HepG2 (cell line): ENCODE data around the gene HEMK1. TPM values are rescaled to one million over a fixed set of nuclear protein-coding genes. Genes with fewer than 3 reads are reported as not detected.

Experiments
- ATAC-seq: fragments of 200-7000 bp; cut with Tn5 transposase; 3 replicates; pipeline ENCODE4 v1.9.1; 2020; ENCODE audit warnings: mild to moderate bottlenecking, moderate library complexity
- BruUV-seq: library from RNA; stranded (reverse); fragments of 400-500 nt; replicated peaks from 2 replicates; lab custom pipeline; 2021; lab: Mats Ljungman, UMichigan
- CTCF ChIA-PET: fragments of 300-600 bp; formaldehyde crosslinking; extraction: SDS; loops from one replicate; lab custom pipeline; 2021; ENCODE audit warnings: low total read pairs, inconsistent platforms, low intra/inter-chr PET ratio; lab: Yijun Ruan, JAX
- POLR2A ChIA-PET: fragments of 350-600 bp; sonication (Branson Sonifier 250); formaldehyde crosslinking; loops from one replicate; lab custom pipeline; 2020; ENCODE audit warnings: antibody characterized with exemption, inconsistent platforms; lab: Yijun Ruan, JAX
- DNase-seq: peaks from one replicate; pipeline ENCODE4 v3.0.0-alpha.2; 2015; ENCODE audit warnings: low spot score
- FAIRE-seq: peaks from 3 replicates; lab custom pipeline; 2011; peaks lifted over from hg19 to GRCh38; lab: Jason Lieb, UNC
- H2AFZ ChIP-seq: one replicate; pipeline ENCODE4 v1.6.1; 2011; ENCODE audit warnings: low read length, inconsistent platforms
- H3K27ac ChIP-seq: fragments of 300-600 bp; 3 replicates; pipeline ENCODE4 v1.8.0; 2011; ENCODE audit warnings: mixed run types, mild to moderate bottlenecking, mixed read lengths, low read length, inconsistent platforms; ENCODE audit not compliant: insufficient read depth; ENCODE audit errors: extremely low read length
- H3K27me3 ChIP-seq, 2 experiments: fragments of 200-600 bp in 1 of 2; 2 replicates in 1 of 2; 3 replicates in 1 of 2; pipeline versions ENCODE4 v1.6.0 to v1.8.0; 2011; ENCODE audit warnings: low read length in 2 of 2, mild to moderate bottlenecking in 2 of 2, moderate library complexity in 2 of 2, inconsistent platforms in 1 of 2; ENCODE audit not compliant: insufficient read depth in 2 of 2, control insufficient read depth in 1 of 2
- H3K36me3 ChIP-seq, 2 experiments: fragments of 200-600 bp in 1 of 2; replicated peaks in 1 of 2; 2 replicates in 1 of 2; 3 replicates in 1 of 2; pipeline versions ENCODE4 v1.5.1 to v1.8.0; 2011; ENCODE audit warnings: low read length in 2 of 2, inconsistent platforms in 1 of 2; ENCODE audit not compliant: insufficient read depth in 2 of 2, control insufficient read depth in 1 of 2
- H3K4me1 ChIP-seq: 2 replicates; pipeline ENCODE4 v1.5.1; 2012; ENCODE audit warnings: low read length, inconsistent platforms; ENCODE audit not compliant: insufficient read depth
- H3K4me2 ChIP-seq: 2 replicates; pipeline ENCODE4 v1.6.0; 2011; ENCODE audit warnings: low read depth, low read length, inconsistent platforms
- H3K4me3 ChIP-seq, 3 experiments: fragments of 200-600 bp in 1 of 3; sonication (generic), shearing (Covaris generic) in 1 of 3; replicated peaks in 1 of 3; 2 replicates each; pipeline ENCODE4 v1.5.1; 2011 to 2016; ENCODE audit warnings: low read length in 3 of 3, inconsistent platforms in 2 of 3, low read depth in 2 of 3, mild to moderate bottlenecking in 2 of 3, control low read depth in 1 of 3, mixed read lengths in 1 of 3; ENCODE audit not compliant: insufficient read depth in 1 of 3
- H3K79me2 ChIP-seq: one replicate; pipeline ENCODE4 v1.6.1; 2011; ENCODE audit warnings: low read length, inconsistent platforms; ENCODE audit not compliant: insufficient read depth
- H3K9ac ChIP-seq: 2 replicates; pipeline ENCODE4 v1.6.0; 2011; ENCODE audit warnings: mild to moderate bottlenecking, low read depth, low read length, inconsistent platforms; ENCODE audit not compliant: insufficient read depth
- H3K9me3 ChIP-seq: 2 replicates; pipeline ENCODE4 v1.5.1; 2012; ENCODE audit warnings: mild to moderate bottlenecking, low read length
- H4K20me1 ChIP-seq: 2 replicates; pipeline ENCODE4 v1.6.0; 2011; ENCODE audit warnings: inconsistent platforms, mild to moderate bottlenecking, low read length, moderate library complexity; ENCODE audit not compliant: insufficient read depth
- CREM ChIP-seq, 2 experiments: sonication (generic) in 1 of 2; formaldehyde crosslinking in 1 of 2; IDR thresholded peaks; 2 replicates each; pipeline versions ENCODE4 v1.4.0 to v1.6.1; 2016 to 2020; ENCODE audit warnings: antibody characterized with exemption in 1 of 2, mild to moderate bottlenecking in 1 of 2, missing genetic modification reagents in 1 of 2
- HHEX ChIP-seq: IDR thresholded peaks from 2 replicates; pipeline ENCODE4 v1.6.1; 2016; ENCODE audit warnings: control low read depth
- SALL1 ChIP-seq: sonication (generic); formaldehyde crosslinking; IDR thresholded peaks from 2 replicates; pipeline ENCODE4 v1.8.0; 2022; ENCODE audit warnings: mild to moderate bottlenecking, missing genetic modification reagents
- SIX1 ChIP-seq: sonication (generic); formaldehyde crosslinking; IDR thresholded peaks from 2 replicates; pipeline ENCODE4 v1.4.0; 2020; ENCODE audit warnings: missing genetic modification reagents, borderline replicate concordance
- SMAD9 ChIP-seq: sonication (generic); formaldehyde crosslinking; IDR thresholded peaks from 2 replicates; pipeline ENCODE4 v1.5.1; 2020; ENCODE audit warnings: mild to moderate bottlenecking, missing genetic modification reagents
- SNAPC5 ChIP-seq: sonication (generic); formaldehyde crosslinking; IDR thresholded peaks from 2 replicates; pipeline ENCODE4 v1.8.1; 2023; ENCODE audit warnings: mild to moderate bottlenecking, missing genetic modification reagents, borderline replicate concordance
- ZBTB4 ChIP-seq: sonication (generic); formaldehyde crosslinking; IDR thresholded peaks from 2 replicates; pipeline ENCODE4 v1.4.0; 2020; ENCODE audit warnings: missing genetic modification reagents, mild to moderate bottlenecking, borderline replicate concordance
- ZFP36 ChIP-seq: fragments of 150-350 bp; IDR thresholded peaks from 2 replicates; pipeline ENCODE4 v1.6.1; 2018; ENCODE audit warnings: borderline replicate concordance, low read length, low read depth; ENCODE audit not compliant: partially characterized antibody
- ZNF556 ChIP-seq: sonication (generic); formaldehyde crosslinking; IDR thresholded peaks from 2 replicates; pipeline ENCODE4 v1.4.0; 2020; ENCODE audit warnings: mild to moderate bottlenecking, missing genetic modification reagents, borderline replicate concordance
- ZNF577 ChIP-seq: sonication (generic); formaldehyde crosslinking; IDR thresholded peaks from 2 replicates; pipeline ENCODE4 v1.4.0; 2020; ENCODE audit warnings: mild to moderate bottlenecking, low read depth, missing genetic modification reagents, borderline replicate concordance
- WGBS: methylation state at CpG from one replicate; pipeline ENCODE4 v1.1.6; 2017; ENCODE audit warnings: low lambda C conversion rate; 5-methylcytosine and 5-hydroxymethylcytosine counted together
- in situ Hi-C: cut with HindIII; loops from 2 replicates; pipeline ENCODE4 v1.10.0; 2017; ENCODE audit warnings: low pct_unique_long_range_greater_than_20kb; ENCODE audit not compliant: extremely low pct_ligation_motif_present
- intact Hi-C: fragments of 100-400 bp; cut with micrococcal nuclease; formaldehyde crosslinking; loops from one replicate; pipeline ENCODE4 v1.10.0; 2022; ENCODE audit not compliant: unreplicated experiment
- polyA plus RNA-seq, 8 experiments: library from polyadenylated mRNA; depleted of rRNA in 3 of 8; stranded (reverse) in 7 of 8; unstranded in 1 of 8; fragments of >200 nt; fragmentation: Illumina TruSeq in 4 of 8; extraction: Trizol in 4 of 8; gene quantifications; 2 replicates each; pipeline versions ENCODE4 v1.2.1 to v1.2.3, GENCODE V29; 2011 to 2016; ENCODE audit warnings: low read depth in 4 of 8, missing spikeins in 1 of 8, mixed read lengths in 1 of 8; ENCODE audit not compliant: insufficient read depth in 1 of 8
- total RNA-seq, 5 experiments: library from RNA; depleted of rRNA; stranded (reverse); fragments of >200 nt; fragmentation: Illumina TruSeq; extraction: Trizol; gene quantifications; 2 replicates each; pipeline ENCODE4 v1.2.3, GENCODE V29; 2016; ENCODE audit warnings: low read depth in 1 of 5

HEMK1 gene
- total and polyA plus RNA-seq, 2 of the 13 experiments (the other 11 are each of a cell fraction or from before 2014, with no cell fraction given), result 9.8 to 12.6 TPM

- WGBS, result 81% methylated on average over 5 of the region's 5 CpGs
- Histone ChIP-seq H3K27me3 (no peaks in the 10 kb centered on the region), H4K20me1 (no peaks in the 10 kb centered on the region), H3K9me3 (no peaks in the 10 kb centered on the region), H3K27ac (no peak overlapping the region), H3K4me3 (no peak overlapping the region), H3K79me2 (no peaks in the 10 kb centered on the region)
- FAIRE-seq, result no peak
- CTCF ChIA-PET, result no interaction called here
- in situ Hi-C loops, result no loop called here
- TF ChIP-seq SNAPC5 (no peak), SALL1 (no peak), ZNF556 (no peak), SIX1 (CRISPR knock-in tag) (no peak), ZNF577 (CRISPR knock-in tag) (no peak), HHEX (CRISPR knock-in tag) (no peak), SMAD9 (no peak)
- TF ChIP-seq, all 625 proteins: peak for 0
- no peaks in the 10 kb centered on the region for H3K4me1 ChIP-seq
- no TSS peak for BruUV-seq
- peaks cover 0 to 8% of the 10 kb centered on the region in 2 experiments; a peak in 1 of 5 replicates for H3K36me3 ChIP-seq
- POLR2A ChIA-PET, result no interaction called here
- H2AFZ ChIP-seq, result no peak overlapping the region
- no peak overlapping the region for H3K4me2 ChIP-seq
- DNase-seq, result no peak
- ATAC-seq, result no peak
- no peak overlapping the region for H3K9ac ChIP-seq
- intact Hi-C loops, result no loop called here
These were observed 64.0 kb downstream of the HEMK1 start for GRCh38 chr3:50633230-50633790.

- no peak for ATAC-seq
- Histone ChIP-seq H3K4me1 (no peaks in the 10 kb centered on the region), H4K20me1 (peaks cover 3% of the 10 kb centered on the region; the same call in 1 of the 2 replicates), H3K79me2 (no peaks in the 10 kb centered on the region), H3K27me3 (no peaks in the 10 kb centered on the region), H3K27ac (no peak overlapping the region), H2AFZ (no peak overlapping the region), H3K9ac (no peak overlapping the region), H3K4me2 (no peak overlapping the region), H3K36me3 (peaks cover 0 to 8% of the 10 kb centered on the region in 2 experiments; a peak in 2 of 5 replicates), H3K4me3 (no peak overlapping the region), H3K9me3 (no peaks in the 10 kb centered on the region)
- in situ Hi-C loops, result no loop called here
- FAIRE-seq, result no peak
- intact Hi-C loops, result no loop called here
- TF ChIP-seq ZBTB4 (CRISPR knock-in tag), result no peak
- TF ChIP-seq ZFP36, result peak; percentile 47
- no peak for TF ChIP-seq CREM (IDR thresholded peaks at IDR 0.05)
- TF ChIP-seq CREM (CRISPR knock-in tag; IDR thresholded peaks at IDR 0.05), result no peak
- ChIA-PET POLR2A (interaction anchor here (1.0 kb wide), 1 partner anchor 18 kb away, joined by 3 read pairs; the partner anchor contains the start of gene MAPKAPK3), CTCF (no interaction called here)
- no TSS peak for BruUV-seq
- no peak for DNase-seq
These were observed 65.7 kb downstream of the HEMK1 start for GRCh38 chr3:50635066-50635465.
